Loucy (cell line): ENCODE results near the gene FOXB1.

Experiments
- H2AFZ ChIP-seq: fragments of 200-600 bp; sonication (generic); 2 replicates; pipeline ENCODE4 v1.6.0; 2016; ENCODE audit warnings: antibody characterized with exemption, mild to moderate bottlenecking, low read length, moderate library complexity
- H3F3A ChIP-seq: fragments of 200-600 bp; 2 replicates; pipeline ENCODE4 v1.6.0; 2016; ENCODE audit warnings: antibody characterized with exemption, low read depth, mild to moderate bottlenecking
- H3K27me3 ChIP-seq: fragments of 200-600 bp; sonication (generic); 2 replicates; pipeline ENCODE4 v1.6.1; 2014; ENCODE audit warnings: low read length, mild to moderate bottlenecking; ENCODE audit not compliant: insufficient read depth, poor library complexity, severe bottlenecking
- H3K36me3 ChIP-seq: fragments of 200-600 bp; sonication (generic); 2 replicates; pipeline ENCODE4 v1.6.1; 2016; ENCODE audit warnings: low read length; ENCODE audit not compliant: insufficient read depth
- H3K4me1 ChIP-seq: fragments of 200-600 bp; sonication (generic); 2 replicates; pipeline ENCODE4 v1.5.1; 2014; ENCODE audit warnings: low read length, mild to moderate bottlenecking; ENCODE audit not compliant: insufficient read depth, poor library complexity, severe bottlenecking
- H3K4me2 ChIP-seq: fragments of 200-600 bp; sonication (generic); 2 replicates; pipeline ENCODE4 v1.6.0; 2014; ENCODE audit warnings: antibody characterized with exemption, low read length, low read depth, mild to moderate bottlenecking; ENCODE audit not compliant: poor library complexity, severe bottlenecking
- H3K4me3 ChIP-seq: fragments of 200-600 bp; sonication (generic); 2 replicates; pipeline ENCODE4 v1.5.1; 2014; ENCODE audit warnings: low read length, mild to moderate bottlenecking, mixed read lengths; ENCODE audit not compliant: poor library complexity, severe bottlenecking
- H3K79me2 ChIP-seq: fragments of 200-600 bp; sonication (generic); 2 replicates; pipeline ENCODE4 v1.6.1; 2014; ENCODE audit warnings: low read length; ENCODE audit not compliant: insufficient read depth
- H3K9ac ChIP-seq: fragments of 200-600 bp; sonication (generic); 2 replicates; pipeline ENCODE4 v1.6.0; 2014; ENCODE audit warnings: mild to moderate bottlenecking, low read depth, low read length, moderate library complexity; ENCODE audit not compliant: poor library complexity, severe bottlenecking
- H3K9me2 ChIP-seq: fragments of 200-600 bp; sonication (generic); replicated peaks from 2 replicates; pipeline ENCODE4 v1.6.1; 2016; ENCODE audit warnings: low read depth, low read length, mixed read lengths
- H3K9me3 ChIP-seq: fragments of 200-600 bp; sonication (generic); 2 replicates; pipeline ENCODE4 v1.6.1; 2014; ENCODE audit warnings: mild to moderate bottlenecking, antibody characterized with exemption, low read length, low read depth; ENCODE audit not compliant: insufficient read depth
- H4K20me1 ChIP-seq: fragments of 200-600 bp; sonication (generic); 2 replicates; pipeline ENCODE4 v1.6.0; 2014; ENCODE audit warnings: antibody characterized with exemption, low read length, mild to moderate bottlenecking; ENCODE audit not compliant: insufficient read depth, poor library complexity, severe bottlenecking
- EZH2phosphoT487 ChIP-seq: fragments of 200-600 bp; IDR thresholded peaks from 2 replicates; pipeline ENCODE4 v1.6.1; 2018; ENCODE audit warnings: antibody characterized with exemption, mild to moderate bottlenecking, moderate library complexity, borderline replicate concordance
- TF ChIP-seq, protein P1 (sequence below): fragments of 200-600 bp; sonication (generic); conservative IDR thresholded peaks from 2 replicates; pipeline ENCODE4 v1.5.1; 2014; ENCODE audit warnings: mild to moderate bottlenecking, antibody characterized with exemption, low read length

The FOXB1 gene

GRCh38 chr15:60002528-60003218, 1.4 kb upstream of the FOXB1 start:
- Histone ChIP-seq H3K79me2 (no peaks in the 10 kb centered on the region), H3K4me1 (peaks cover 20% of the 10 kb centered on the region), H4K20me1 (no peaks in the 10 kb centered on the region), H3K4me2 (no peak overlapping the region), H3K9me2 (no peaks in the 10 kb centered on the region), H3K4me3 (no peak overlapping the region), H3K9me3 (no peaks in the 10 kb centered on the region), H3F3A (0 out of 2 replicates have a peak, but pooled peaks cover 2% of the 10 kb centered on the region), H2AFZ (no peak overlapping the region), H3K36me3 (no peaks in the 10 kb centered on the region), H3K27me3 (no peaks in the 10 kb centered on the region), H3K9ac (no peak overlapping the region)
- TF ChIP-seq EZH2phosphoT487: no peak
- TF ChIP-seq, protein P1, sequence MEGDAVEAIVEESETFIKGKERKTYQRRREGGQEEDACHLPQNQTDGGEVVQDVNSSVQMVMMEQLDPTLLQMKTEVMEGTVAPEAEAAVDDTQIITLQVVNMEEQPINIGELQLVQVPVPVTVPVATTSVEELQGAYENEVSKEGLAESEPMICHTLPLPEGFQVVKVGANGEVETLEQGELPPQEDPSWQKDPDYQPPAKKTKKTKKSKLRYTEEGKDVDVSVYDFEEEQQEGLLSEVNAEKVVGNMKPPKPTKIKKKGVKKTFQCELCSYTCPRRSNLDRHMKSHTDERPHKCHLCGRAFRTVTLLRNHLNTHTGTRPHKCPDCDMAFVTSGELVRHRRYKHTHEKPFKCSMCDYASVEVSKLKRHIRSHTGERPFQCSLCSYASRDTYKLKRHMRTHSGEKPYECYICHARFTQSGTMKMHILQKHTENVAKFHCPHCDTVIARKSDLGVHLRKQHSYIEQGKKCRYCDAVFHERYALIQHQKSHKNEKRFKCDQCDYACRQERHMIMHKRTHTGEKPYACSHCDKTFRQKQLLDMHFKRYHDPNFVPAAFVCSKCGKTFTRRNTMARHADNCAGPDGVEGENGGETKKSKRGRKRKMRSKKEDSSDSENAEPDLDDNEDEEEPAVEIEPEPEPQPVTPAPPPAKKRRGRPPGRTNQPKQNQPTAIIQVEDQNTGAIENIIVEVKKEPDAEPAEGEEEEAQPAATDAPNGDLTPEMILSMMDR: no peak

DNA sequence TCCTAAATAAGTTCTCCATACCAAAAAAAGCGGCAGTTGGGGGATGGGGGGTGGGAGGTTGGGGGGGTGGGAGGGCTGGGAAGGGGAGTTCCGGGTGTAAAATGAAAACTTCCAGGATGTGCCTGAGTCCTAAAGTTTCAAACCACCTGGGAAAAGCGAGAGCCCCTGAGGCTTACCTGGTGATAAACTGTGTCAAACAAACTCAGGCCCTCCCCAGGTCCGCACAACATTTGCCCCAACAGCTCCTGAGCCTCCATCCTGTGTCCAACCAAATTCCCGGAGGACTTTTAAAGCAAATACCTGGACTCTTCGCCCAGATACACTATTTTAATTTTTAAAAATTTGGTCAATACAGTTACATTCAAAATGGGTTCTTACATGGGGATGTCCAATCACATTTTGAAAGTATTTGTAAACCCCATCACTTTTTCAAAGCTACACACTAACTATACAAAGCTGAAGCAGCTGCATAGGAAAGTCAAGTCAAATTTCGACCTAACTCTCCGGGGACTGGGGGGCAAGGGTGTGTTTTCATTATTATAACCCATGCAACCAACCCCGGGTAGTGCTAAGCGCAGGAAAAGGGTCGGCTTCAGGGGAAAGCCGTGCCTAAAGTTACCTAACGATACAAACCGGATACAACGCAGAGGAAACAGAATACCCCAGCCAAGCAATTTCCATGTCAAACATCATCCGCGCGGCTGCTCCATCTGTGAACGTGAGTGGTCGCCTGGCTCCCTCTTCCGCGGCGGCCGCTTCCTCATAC, 685 bp upstream of the FOXB1 start:
- no peak overlapping the region for H3K9ac ChIP-seq
- H3K4me1 ChIP-seq: peaks cover 20% of the 10 kb centered on the region
- no peak overlapping the region for H3K4me3 ChIP-seq
- H3K9me2 ChIP-seq: no peaks in the 10 kb centered on the region
- no peaks in the 10 kb centered on the region for H3K9me3 ChIP-seq
- H3K4me2 ChIP-seq: no peak overlapping the region
- no peaks in the 10 kb centered on the region for H4K20me1 ChIP-seq
- H3K36me3 ChIP-seq: no peaks in the 10 kb centered on the region
- TF ChIP-seq, protein P1: no peak
- TF ChIP-seq EZH2phosphoT487: no peak
- 0 out of 2 replicates have a peak, but pooled peaks cover 2% of the 10 kb centered on the region for H3F3A ChIP-seq
- no peaks in the 10 kb centered on the region for H3K27me3 ChIP-seq
- H3K79me2 ChIP-seq: no peaks in the 10 kb centered on the region
- H2AFZ ChIP-seq: no peak overlapping the region

DNA sequence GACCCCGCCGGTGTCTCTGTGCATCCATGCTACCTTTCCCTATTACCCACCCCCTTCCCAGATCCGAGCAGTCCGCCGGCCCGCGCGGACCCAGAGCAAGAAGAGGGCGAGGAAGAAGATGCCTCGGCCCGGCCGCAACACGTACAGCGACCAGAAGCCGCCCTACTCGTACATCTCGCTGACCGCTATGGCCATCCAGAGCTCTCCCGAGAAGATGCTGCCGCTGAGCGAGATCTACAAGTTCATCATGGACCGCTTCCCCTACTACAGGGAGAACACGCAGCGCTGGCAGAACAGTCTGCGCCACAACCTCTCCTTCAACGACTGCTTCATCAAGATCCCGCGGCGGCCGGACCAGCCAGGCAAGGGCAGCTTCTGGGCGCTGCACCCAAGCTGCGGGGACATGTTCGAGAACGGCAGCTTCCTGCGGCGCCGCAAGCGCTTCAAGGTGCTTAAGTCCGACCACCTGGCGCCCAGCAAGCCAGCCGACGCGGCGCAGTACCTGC, 788 bp downstream of the FOXB1 start:
- Histone ChIP-seq H3K36me3 (no peaks in the 10 kb centered on the region), H3K4me1 (peaks cover 28% of the 10 kb centered on the region), H3K4me3 (no peak overlapping the region), H3K9ac (no peak overlapping the region), H3K79me2 (no peaks in the 10 kb centered on the region), H4K20me1 (no peaks in the 10 kb centered on the region), H3K9me3 (no peaks in the 10 kb centered on the region), H3K9me2 (no peaks in the 10 kb centered on the region), H3K4me2 (no peak overlapping the region), H2AFZ (no peak overlapping the region), H3K27me3 (no peaks in the 10 kb centered on the region), H3F3A (0 out of 2 replicates have a peak, but pooled peaks cover 2% of the 10 kb centered on the region)
- no peak for TF ChIP-seq EZH2phosphoT487
- TF ChIP-seq, protein P1: no peak
